Endodermal cell (in vitro differentiated cells): ENCODE measurements around the gene SLC7A11. TPM values are rescaled to one million over a fixed set of nuclear protein-coding genes. Genes with fewer than 3 reads are reported as not detected.

Experiments
- DNase-seq: peaks from one replicate; pipeline ENCODE4 v3.0.0-alpha.2; 2017
- H3K27ac ChIP-seq: 2 replicates; pipeline ENCODE4 v1.5.1; 2013; ENCODE audit warnings: mild to moderate bottlenecking, low read depth, low read length, moderate library complexity
- H3K27me3 ChIP-seq: 2 replicates; pipeline ENCODE4 v1.6.1; 2013; ENCODE audit warnings: mild to moderate bottlenecking, low read length, moderate library complexity; ENCODE audit not compliant: insufficient read depth, control insufficient read depth, poor library complexity, severe bottlenecking
- H3K36me3 ChIP-seq: 2 replicates; pipeline ENCODE4 v1.7.0; 2013; ENCODE audit warnings: mild to moderate bottlenecking, low read length, moderate library complexity; ENCODE audit not compliant: control insufficient read depth, insufficient read depth
- H3K4me1 ChIP-seq: one replicate; pipeline ENCODE4 v1.7.0; 2013; ENCODE audit warnings: low read length; ENCODE audit not compliant: control insufficient read depth, insufficient read depth
- H3K4me3 ChIP-seq: 2 replicates; pipeline ENCODE4 v1.5.1; 2013; ENCODE audit warnings: mild to moderate bottlenecking, low read length, moderate library complexity
- H3K9ac ChIP-seq: 2 replicates; pipeline ENCODE4 v1.6.1; 2013; ENCODE audit warnings: mild to moderate bottlenecking, low read length, moderate library complexity; ENCODE audit not compliant: poor library complexity, severe bottlenecking; ENCODE audit errors: extremely low read depth
- H3K9me3 ChIP-seq: 2 replicates; pipeline ENCODE4 v1.6.1; 2013; ENCODE audit warnings: mild to moderate bottlenecking, low read length, moderate library complexity; ENCODE audit not compliant: control insufficient read depth
- H3K27ac Mint-ChIP-seq: 2 replicates; pipeline ENCODE4 v1.8.0; 2020; ENCODE audit warnings: mixed read lengths
- H3K27me3 Mint-ChIP-seq: 2 replicates; pipeline ENCODE4 v1.8.0; 2021; ENCODE audit warnings: mild to moderate bottlenecking, mixed read lengths; ENCODE audit not compliant: insufficient read depth
- H3K36me3 Mint-ChIP-seq: 2 replicates; pipeline ENCODE4 v1.8.0; 2020; ENCODE audit warnings: low read depth, mixed read lengths
- H3K4me1 Mint-ChIP-seq: 2 replicates; pipeline ENCODE4 v1.8.0; 2020; ENCODE audit warnings: mixed read lengths
- H3K4me3 Mint-ChIP-seq: 2 replicates; pipeline ENCODE4 v1.8.0; 2020; ENCODE audit warnings: mild to moderate bottlenecking, moderate library complexity, mixed read lengths
- H3K9me3 Mint-ChIP-seq: 2 replicates; pipeline ENCODE4 v1.8.0; 2020; ENCODE audit warnings: mild to moderate bottlenecking, mixed read lengths
- CTCF ChIP-seq: fragments of 200-600 bp; sonication (generic); conservative IDR thresholded peaks from 2 replicates; pipeline ENCODE4 v1.5.0; 2021; ENCODE audit warnings: antibody characterized with exemption, mild to moderate bottlenecking
- WGBS, 2 experiments: methylation state at CpG; one replicate each; pipeline versions ENCODE4 v1.1.5 to v1.1.7; 2013; ENCODE audit warnings: missing lambda C conversion rate in 2 of 2, mixed read lengths in 1 of 2; ENCODE audit not compliant: insufficient coverage in 1 of 2, insufficient read length in 1 of 2; 5-methylcytosine and 5-hydroxymethylcytosine counted together
- total RNA-seq, 2 donors: library from RNA; stranded (reverse); fragmentation: NEBNext Ultra II Directional in 1 of 2; extraction: Animal tissue kit (Norgen Biotek cat#: 25700) in 1 of 2; gene quantifications; 2 replicates in 1 of 2; 3 replicates in 1 of 2; pipeline ENCODE4 v1.2.1, GENCODE V29; 2021

Gene SLC7A11
- total RNA-seq, 2 donors from 2014 or later = 4.6 to 5.4 TPM

GRCh38 chr4:138162259-138162658 is 79.9 kb downstream of the SLC7A11 start:
- Histone ChIP-seq H3K9ac (no peak overlapping the region), H3K9me3 (no peaks in the 10 kb centered on the region), H3K27ac (no peak overlapping the region), H3K27me3 (no peaks in the 10 kb centered on the region), H3K4me1 (no peaks in the 10 kb centered on the region), H3K36me3 (no peaks in the 10 kb centered on the region), H3K4me3 (no peak overlapping the region)
- TF ChIP-seq CTCF = no peak
- Mint-ChIP-seq H3K36me3 (no peaks in the 10 kb centered on the region), H3K27me3 (no peaks in the 10 kb centered on the region), H3K4me3 (no peak overlapping the region), H3K4me1 (peaks cover 8% of the 10 kb centered on the region), H3K27ac (no peak overlapping the region), H3K9me3 (no peaks in the 10 kb centered on the region)
- no peak for DNase-seq

GRCh38 chr4:138161351-138161750 is 80.8 kb downstream of the SLC7A11 start:
- Mint-ChIP-seq H3K4me3 (no peak overlapping the region), H3K27me3 (no peaks in the 10 kb centered on the region), H3K4me1 (peaks cover 8% of the 10 kb centered on the region), H3K36me3 (no peaks in the 10 kb centered on the region), H3K9me3 (no peaks in the 10 kb centered on the region), H3K27ac (no peak overlapping the region)
- Histone ChIP-seq H3K36me3 (no peaks in the 10 kb centered on the region), H3K4me3 (no peak overlapping the region), H3K27me3 (no peaks in the 10 kb centered on the region), H3K9ac (no peak overlapping the region), H3K4me1 (no peaks in the 10 kb centered on the region), H3K9me3 (no peaks in the 10 kb centered on the region), H3K27ac (no peak overlapping the region)
- DNase-seq = no peak
- 75 to 91% methylated on average over 1 to 2 of the region's 2 CpGs for WGBS, 2 experiments
- TF ChIP-seq CTCF = no peak

- TF ChIP-seq CTCF = no peak
- no peaks in the 10 kb centered on the region for H3K27me3 Mint-ChIP-seq
- H3K36me3 ChIP-seq = no peaks in the 10 kb centered on the region
These were observed 83.3 kb downstream of the SLC7A11 start for GRCh38 chr4:138158746-138159297.

More at GRCh38 chr4:138158746-138159297, 83.3 kb downstream of the SLC7A11 start:
- Histone ChIP-seq H3K4me1 (no peaks in the 10 kb centered on the region), H3K9me3 (no peaks in the 10 kb centered on the region), H3K27me3 (no peaks in the 10 kb centered on the region), H3K4me3 (no peak overlapping the region), H3K9ac (no peak overlapping the region), H3K27ac (no peak overlapping the region)
- peaks cover 8% of the 10 kb centered on the region for H3K4me1 Mint-ChIP-seq
- H3K27ac Mint-ChIP-seq = no peak overlapping the region
- no peaks in the 10 kb centered on the region for H3K9me3 Mint-ChIP-seq
- DNase-seq = no peak
- no peak overlapping the region for H3K4me3 Mint-ChIP-seq
- WGBS, 2 experiments = 90 to 94% methylated on average over 2 of the region's 2 CpGs
- H3K36me3 Mint-ChIP-seq = no peaks in the 10 kb centered on the region
